Hematopoietic multipotent progenitor cell treated with erythropoietin and hydrocortisone succinate and interleukin-3 and kit ligand, for 8 days (in vitro differentiated cells): ENCODE data around the gene ZFPM1.

Experiments used
- DNase-seq: peaks from one replicate; pipeline ENCODE4 v3.0.0-alpha.2; 2015

Gene ZFPM1

DNA sequence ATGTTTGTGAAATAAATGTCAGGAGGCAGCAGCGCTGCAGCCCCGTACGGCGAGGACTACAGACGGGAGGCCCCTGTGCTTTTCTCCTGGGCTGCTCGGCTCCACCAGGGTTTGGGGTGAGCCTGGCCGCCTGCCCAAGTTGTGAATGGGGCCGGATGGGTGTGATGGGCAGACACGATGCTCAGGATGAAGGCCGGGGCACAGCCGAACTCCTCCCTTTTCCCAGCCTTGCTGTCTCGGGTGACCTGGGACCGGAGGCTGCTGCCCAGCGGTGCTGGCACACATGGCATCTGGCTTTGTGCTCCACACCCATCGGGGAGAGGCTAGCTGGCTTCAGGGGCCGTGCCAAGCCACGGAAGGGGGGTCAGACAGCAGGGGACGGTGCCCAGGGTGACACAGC is 34.2 kb upstream of the ZFPM1 start:
- no peak for DNase-seq

DNA sequence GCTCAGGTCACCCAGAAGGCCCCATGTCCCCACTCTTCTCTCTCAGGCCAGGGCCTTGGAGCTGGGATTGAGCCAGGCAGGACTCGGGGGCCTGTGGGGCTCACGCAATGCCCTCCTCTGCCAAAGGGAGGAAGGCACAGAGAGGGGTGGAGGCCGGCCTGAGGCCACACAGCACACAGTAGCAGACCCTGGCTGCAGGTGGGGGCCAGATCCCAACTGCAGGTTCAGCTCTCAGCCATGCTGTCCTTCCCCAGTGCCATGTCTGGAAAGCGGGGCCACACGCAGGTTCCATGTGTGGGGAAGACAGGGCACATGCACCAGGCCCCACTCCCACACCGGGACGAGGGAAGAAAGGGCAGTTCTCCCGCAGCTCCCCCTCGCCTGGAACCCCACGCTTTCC is 33.3 kb upstream of the ZFPM1 start:
- DNase-seq = no peak

DNA sequence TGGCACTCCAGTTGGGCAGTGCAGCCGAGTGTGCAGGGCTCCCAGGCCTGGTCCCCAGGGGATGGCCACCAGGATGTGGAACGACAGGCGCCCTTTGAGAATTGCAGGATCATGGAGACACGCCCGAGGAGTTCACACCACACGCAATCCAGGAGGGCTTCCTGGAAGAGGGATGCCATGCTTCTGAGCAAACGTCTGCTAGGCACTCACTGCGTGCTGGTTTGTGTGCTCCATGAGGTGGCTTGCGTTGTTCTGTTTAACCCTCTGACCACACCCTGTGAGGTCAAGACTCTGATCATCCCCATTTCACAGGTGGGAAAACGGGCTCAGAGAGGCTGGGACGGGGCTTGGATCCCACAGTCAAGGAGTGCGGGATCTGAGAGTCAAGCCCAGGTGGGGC is 32.6 kb upstream of the ZFPM1 start:
- no peak for DNase-seq

DNA sequence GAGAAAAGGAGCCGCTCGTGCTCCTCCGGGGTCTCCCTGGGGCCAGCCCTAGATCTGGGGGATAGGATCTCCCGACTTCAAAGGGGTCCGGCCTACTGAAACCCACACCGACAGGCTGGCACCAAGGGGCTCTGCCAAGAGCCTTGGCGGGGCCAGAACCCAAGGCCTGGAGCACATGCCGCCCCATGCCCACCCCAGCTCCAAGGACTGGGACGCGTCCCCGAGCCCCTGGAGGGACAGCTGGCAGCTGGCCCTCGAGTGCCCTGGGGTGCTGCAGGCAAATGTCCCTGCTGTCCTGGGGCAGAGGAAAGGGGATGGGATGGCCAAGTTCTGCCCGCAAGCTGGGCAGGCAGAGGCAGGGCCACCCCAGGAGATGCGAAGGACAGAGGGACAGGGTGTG is 31.8 kb upstream of the ZFPM1 start:
- DNase-seq = no peak

DNA sequence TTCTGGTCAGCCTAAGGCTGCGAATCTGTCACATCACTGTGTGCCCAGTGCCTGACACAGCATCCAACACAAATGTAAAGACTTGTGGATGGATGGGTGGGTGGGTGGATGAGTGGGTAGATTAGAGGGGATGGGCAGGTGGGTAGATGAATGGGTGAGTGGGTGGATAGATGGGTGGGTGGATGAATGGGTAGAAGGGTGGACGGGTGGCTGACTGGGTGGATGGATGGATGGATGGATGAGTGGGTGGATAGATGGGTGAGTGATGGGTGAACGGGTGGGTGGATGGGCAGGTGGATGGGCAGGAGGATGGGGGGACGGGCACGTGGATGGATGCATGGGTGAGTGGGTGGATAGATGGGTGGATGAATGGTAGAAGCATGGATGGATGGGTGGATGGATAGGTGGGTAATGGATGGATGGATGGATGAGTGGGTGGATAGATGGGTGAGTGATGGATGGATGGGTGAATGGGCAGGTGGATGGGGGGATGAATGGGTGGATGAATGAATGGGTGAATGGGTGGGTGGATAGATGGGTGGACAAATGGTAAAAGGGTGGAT is 31.1 kb upstream of the ZFPM1 start:
- DNase-seq = no peak

DNA sequence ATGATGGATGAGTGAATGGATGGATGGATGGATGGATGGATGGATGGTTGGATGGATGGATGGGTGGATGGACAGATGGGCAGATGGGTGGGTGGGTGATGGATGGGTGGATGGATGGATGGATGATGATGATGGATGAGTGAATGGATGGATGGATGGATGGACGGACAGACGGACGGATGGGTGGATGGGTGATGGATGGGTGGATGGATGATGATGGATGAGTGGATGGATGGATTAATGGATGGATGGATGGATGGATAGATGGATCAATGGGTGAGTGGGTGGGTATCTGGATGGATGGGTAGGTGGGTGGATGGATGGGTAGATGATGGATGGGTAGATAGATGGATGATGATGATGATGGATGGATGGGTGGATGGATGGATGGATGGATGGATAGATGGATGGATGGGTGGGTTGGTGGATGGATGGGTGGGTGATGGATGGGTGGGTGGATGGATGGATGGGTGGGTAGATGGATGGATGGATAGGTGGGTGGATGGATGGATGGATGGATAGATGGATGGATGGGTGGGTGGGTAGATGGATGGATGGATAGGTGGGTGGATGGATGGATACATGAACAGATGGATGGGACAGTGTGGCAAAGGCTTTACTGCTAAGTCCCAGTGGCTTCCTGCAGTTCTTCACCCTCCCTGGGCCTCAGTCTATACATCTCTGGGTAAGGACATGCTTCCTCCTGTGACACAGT is 30.2 kb upstream of the ZFPM1 start:
- DNase-seq = no peak

DNA sequence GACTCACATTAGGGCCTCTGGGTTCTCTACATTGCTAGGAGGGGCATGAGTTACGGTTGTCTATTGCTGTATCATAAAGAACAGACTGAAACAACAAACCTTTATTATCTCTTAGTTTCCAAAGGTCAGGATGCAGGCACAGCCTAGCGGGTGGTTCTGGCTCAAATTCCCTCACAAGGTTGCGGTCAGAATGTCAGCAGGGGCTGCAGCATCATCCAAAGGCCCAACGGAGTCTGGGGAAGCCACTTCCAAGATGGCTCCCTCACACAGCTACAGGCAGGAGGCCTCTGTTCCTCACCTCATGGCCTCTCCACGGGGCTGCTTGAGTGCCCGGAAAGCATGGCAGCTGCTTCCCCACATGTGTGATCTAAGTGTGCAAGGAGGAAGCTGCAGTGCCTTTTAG is 29.6 kb upstream of the ZFPM1 start:
- DNase-seq = no peak

DNA sequence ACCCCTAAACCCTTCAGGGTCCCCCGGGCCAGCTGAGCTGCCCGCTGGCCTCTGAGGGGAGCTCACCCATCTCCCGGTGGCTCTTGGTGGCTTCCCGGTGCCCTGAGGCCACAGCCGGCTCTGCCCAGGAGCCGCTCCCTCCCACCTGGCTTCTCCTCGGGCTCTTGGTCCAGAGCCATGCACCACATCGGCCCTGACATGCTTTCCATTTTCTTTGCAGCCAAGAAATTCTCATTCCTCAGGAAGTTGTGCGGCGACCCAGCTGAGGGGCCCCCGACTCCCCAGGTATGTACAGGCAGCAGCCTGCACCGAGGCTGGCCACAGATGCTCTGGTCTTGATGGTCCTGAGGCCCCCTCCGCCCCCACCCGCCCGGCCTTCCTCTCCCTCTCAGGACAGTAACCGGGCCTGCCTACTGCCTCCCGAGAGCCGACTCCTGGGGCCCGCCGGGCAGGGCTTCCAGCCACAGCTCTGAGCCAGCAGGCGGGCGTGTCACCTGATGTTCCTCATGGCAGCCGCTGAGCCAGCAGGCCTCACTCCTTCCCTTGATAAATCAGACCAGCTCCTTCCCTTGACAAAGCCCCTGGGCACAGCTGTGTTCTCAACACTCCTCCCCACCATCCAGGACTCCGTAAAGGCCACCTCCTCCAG is 28.4 kb upstream of the ZFPM1 start:
- no peak for DNase-seq

DNA sequence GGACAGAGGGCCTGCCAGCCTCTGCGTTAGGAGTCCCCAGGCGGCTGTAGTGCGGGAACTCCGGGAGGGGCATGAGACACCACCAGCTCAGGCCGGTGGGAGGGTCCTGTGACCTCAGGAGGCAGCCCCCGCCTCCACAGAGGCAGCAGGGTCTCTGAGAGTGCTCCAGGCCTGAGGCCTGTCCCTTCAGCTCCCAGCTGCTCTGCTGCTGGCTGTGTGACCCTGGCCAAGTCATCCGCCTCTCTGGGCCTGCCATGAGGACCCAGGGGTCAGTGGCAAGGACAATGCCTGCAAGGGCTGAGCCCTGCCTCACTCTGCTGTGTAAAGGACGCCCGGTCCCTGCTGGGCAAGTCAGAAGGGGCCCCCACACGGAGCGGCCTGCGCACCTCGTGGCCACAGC is 27.1 kb upstream of the ZFPM1 start:
- no peak for DNase-seq

DNA sequence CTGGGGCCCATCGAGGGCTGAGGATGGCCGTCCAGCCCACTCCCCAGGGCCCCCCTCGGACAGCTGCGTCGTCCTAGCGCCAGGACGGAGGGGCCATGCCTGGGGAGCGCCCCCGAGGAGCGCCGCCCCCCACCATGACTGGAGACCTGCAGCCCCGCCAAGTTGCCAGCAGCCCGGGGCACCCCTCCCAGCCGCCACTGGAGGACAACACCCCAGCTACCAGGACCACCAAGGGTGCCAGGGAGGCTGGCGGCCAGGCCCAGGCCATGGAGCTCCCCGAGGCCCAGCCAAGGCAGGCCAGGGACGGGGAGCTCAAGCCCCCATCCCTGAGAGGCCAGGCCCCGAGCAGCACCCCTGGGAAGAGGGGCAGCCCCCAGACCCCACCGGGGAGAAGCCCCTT is 25.7 kb upstream of the ZFPM1 start:
- DNase-seq = no peak

DNA sequence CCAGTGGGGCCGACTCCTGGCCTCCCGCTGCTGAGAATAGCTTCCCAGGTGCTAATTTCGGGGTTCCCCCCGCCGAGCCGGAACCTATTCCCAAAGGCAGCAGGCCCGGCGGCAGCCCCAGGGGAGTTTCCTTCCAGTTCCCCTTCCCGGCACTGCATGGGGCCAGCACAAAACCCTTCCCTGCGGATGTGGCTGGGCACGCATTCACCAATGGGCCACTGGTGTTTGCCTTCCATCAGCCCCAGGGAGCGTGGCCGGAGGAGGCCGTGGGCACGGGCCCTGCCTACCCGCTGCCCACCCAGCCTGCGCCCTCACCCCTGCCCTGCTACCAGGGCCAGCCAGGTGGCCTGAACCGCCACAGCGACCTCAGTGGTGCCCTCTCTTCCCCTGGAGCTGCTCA is 24.9 kb upstream of the ZFPM1 start:
- DNase-seq = no peak

DNA sequence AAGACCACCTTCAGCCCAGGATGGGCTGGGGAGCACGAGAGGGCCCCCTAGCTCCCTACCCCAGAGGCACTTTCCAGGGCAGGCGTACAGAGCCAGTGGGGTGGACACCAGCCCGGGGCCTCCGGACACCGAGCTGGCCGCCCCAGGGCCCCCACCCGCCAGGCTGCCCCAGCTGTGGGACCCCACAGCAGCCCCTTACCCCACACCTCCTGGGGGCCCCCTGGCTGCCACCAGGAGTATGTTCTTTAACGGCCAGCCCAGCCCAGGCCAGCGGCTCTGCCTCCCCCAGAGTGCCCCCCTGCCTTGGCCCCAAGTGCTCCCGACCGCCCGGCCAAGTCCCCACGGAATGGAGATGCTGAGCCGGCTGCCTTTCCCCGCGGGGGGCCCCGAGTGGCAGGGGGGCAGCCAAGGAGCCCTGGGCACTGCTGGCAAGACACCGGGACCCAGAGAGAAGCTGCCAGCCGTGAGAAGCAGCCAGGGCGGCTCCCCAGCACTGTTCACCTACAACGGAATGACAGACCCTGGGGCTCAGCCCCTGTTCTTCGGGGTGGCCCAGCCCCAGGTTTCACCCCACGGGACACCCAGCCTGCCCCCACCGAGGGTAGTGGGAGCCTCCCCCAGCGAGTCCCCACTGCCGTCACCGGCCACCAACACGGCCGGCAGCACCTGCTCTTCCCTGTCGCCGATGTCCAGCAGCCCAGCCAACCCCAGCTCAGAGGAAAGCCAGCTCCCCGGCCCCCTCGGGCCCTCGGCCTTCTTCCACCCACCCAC is 24.3 kb upstream of the ZFPM1 start:
- DNase-seq = no peak

DNA sequence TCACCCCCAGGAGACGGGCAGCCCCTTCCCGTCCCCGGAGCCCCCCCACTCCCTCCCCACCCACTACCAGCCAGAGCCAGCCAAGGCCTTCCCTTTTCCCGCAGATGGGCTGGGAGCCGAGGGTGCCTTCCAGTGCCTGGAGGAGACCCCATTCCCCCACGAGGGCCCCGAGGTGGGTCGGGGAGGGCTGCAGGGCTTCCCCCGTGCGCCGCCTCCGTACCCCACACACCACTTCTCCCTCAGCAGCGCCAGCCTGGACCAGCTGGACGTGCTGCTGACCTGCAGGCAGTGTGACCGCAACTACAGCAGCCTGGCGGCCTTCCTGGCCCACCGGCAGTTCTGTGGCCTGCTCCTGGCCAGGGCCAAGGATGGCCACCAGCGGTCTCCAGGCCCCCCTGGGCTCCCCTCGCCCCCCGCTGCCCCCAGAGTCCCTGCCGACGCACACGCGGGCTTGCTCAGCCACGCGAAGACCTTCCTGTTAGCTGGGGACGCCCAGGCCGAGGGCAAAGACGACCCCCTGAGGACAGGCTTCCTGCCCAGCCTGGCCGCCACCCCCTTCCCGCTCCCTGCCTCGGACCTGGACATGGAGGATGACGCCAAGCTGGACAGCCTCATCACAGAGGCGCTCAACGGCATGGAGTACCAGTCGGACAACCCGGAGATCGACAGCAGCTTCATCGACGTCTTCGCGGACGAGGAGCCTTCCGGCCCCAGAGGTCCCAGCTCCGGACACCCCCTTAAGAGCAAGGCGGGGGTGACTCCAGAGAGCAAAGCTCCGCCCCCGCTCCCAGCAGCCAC is 23.5 kb upstream of the ZFPM1 start:
- no peak for DNase-seq

DNA sequence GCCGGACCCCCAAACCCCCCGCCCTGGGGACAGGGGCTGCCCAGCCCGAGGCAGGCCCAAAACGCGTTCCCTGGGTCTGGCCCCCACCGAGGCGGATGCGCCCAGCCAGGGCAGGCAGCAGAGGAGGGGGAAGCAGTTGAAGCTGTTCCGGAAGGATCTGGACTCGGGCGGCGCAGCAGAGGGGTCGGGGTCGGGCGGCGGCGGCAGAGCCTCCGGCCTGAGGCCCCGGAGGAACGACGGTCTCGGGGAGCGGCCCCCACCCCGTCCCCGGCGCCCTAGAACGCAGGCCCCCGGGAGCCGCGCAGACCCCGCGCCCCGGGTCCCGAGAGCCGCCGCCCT is 22.9 kb upstream of the ZFPM1 start:
- no peak for DNase-seq

DNA sequence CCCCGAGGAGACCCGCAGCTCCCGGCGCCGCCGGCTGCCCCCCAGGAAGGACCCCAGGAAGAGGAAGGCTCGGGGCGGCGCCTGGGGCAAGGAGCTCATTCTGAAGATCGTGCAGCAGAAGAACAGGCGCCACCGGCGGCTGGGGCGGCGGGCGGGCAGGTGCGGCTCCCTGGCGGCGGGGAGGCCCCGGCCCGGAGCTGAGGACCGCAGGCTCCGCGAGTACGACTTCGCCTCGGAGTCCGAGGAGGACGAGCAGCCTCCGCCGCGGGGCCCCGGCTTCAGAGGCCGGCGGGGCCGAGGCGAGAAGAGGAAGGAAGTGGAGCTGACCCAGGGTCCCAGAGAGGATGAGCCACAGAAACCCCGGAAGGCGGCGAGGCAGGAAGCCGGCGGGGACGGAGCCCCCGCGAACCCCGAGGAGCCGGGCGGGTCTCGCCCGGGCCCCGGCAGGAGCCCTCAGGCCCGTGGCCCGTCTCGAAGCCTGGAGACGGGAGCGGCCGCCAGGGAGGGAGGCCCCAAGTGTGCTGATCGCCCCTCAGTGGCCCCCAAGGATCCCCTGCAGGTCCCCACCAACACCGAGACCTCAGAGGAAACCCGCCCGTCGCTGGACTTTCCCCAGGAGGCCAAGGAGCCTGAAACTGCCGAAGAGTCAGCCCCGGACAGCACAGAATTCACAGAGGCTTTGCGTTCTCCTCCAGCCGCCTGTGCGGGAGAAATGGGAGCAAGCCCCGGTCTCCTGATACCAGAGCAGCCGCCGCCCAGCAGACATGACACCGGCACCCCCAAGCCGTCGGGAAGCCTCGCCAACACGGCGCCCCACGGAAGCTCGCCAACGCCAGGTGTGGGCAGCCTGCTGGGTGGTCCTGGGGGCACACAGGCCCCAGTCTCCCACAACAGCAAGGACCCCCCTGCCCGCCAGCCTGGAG is 22.3 kb upstream of the ZFPM1 start:
- DNase-seq = no peak

DNA sequence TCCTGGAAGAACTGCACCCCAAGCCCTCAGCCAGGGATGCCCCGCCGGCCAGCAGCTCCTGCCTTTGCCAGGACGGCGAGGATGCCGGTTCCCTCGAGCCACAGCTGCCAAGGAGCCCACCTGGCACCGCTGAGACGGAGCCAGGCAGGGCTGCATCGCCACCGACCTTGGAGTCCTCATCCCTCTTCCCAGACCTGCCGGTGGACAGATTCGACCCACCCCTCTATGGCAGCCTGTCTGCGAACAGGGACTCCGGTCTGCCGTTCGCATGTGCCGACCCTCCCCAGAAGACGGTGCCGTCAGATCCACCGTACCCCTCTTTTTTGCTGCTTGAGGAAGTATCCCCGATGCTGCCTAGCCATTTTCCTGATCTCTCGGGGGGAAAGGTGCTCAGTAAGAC is 21.4 kb upstream of the ZFPM1 start:
- no peak for DNase-seq

DNA sequence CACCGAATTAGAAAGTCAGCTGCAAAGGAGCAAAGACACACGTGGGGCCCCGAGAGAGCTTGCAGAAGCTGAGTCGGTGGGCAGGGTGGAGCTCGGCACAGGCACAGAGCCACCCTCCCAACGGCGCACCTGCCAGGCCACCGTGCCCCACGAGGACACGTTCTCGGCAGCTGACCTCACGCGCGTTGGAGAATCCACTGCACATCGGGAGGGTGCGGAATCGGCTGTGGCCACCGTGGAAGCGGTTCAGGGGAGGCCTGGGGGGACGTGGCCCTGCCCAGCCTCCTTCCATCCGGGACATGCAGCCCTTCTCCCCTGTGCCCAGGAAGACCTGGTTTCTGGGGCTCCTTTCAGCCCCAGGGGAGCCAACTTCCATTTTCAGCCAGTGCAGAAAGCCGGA is 20.9 kb upstream of the ZFPM1 start:
- no peak for DNase-seq

DNA sequence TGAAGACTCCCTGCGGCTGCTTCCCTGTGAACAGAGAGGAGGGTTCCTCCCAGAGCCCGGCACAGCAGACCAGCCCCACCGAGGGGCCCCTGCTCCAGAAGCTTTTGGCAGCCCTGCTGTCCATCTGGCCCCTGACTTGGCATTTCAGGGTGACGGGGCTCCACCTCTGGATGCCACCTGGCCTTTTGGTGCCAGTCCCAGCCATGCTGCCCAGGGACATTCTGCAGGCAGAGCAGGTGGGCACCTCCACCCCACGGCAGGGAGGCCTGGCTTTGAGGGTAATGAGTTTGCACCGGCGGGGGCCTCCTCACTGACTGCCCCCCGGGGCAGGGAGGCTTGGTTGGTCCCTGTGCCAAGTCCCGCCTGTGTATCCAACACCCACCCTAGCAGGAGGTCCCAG is 20.3 kb upstream of the ZFPM1 start:
- DNase-seq = no peak

DNA sequence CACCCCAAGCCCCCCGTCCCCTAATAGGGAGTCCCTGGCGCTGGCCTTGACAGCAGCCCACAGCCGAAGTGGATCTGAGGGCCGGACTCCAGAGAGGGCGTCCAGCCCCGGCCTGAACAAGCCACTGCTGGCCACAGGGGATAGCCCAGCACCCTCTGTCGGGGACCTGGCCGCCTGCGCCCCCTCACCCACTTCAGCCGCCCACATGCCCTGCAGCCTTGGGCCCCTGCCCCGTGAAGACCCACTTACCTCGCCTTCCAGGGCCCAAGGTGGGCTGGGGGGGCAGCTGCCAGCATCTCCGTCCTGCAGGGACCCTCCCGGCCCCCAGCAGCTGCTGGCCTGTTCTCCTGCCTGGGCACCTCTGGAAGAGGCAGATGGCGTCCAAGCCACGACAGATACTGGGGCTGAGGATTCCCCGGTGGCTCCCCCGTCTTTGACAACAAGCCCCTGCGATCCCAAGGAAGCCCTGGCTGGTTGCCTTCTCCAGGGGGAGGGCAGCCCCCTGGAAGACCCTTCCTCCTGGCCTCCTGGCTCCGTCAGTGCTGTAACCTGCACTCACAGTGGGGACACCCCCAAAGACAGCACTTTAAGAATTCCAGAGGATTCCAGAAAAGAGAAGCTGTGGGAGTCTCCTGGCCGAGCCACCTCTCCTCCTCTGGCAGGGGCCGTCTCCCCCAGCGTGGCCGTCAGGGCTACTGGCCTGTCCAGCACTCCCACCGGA is 19.3 kb upstream of the ZFPM1 start:
- no peak for DNase-seq

DNA sequence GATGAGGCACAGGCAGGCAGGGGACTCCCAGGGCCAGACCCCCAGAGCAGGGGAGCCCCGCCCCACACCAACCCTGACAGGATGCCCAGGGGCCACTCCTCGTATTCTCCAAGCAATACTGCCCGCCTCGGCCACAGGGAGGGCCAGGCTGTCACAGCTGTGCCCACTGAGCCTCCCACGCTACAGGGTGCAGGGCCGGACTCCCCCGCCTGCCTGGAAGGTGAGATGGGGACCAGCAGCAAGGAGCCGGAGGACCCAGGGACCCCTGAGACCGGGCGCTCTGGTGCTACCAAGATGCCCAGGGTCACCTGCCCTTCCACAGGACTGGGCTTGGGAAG is 18.8 kb upstream of the ZFPM1 start:
- DNase-seq = no peak

DNA sequence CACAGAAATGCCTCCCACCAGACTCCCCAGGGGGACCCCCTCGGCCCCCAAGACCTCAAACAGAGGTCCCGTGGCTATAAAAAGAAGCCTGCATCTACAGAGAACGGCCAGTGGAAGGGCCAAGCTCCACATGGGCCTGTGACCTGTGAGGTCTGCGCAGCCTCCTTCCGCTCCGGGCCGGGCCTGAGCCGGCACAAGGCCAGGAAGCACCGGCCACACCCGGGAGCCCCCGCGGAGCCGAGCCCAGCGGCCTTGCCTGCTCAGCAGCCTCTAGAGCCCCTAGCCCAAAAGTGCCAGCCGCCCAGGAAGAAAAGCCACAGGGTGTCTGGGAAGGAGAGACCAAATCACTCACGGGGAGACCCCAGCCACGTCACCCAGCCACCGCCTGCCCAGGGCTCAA is 18.3 kb upstream of the ZFPM1 start:
- DNase-seq = no peak
